Pancreas (tissue), 10 donors: ENCODE measurements around the gene CASKIN2. TPM values are rescaled to one million over a fixed set of nuclear protein-coding genes. Genes with fewer than 3 reads are reported as not detected.
A peak's percentile ranks its signal among the peaks of the same experiment; 100 is the strongest.

Experiments used
- ATAC-seq, 4 donors: fragments of 200-7000 bp; cut with Tn5 transposase; one replicate each; pipeline versions ENCODE4 v1.8.0 to v1.9.1; 2020; ENCODE audit warnings: mild to moderate bottlenecking in 4 of 4, moderate library complexity in 4 of 4
- DNase-seq, 6 donors: peaks; one replicate each; pipeline ENCODE4 v3.0.0-alpha.2; 2020
- FAIRE-seq: peaks from 2 replicates; lab custom pipeline; 2012; peaks lifted over from hg19 to GRCh38; lab: Jason Lieb, UNC
- H3K27ac ChIP-seq, 4 donors: fragments of 200-600 bp; sonication (generic); 1 replicate in 3 of 4; 2 replicates in 1 of 4; pipeline versions ENCODE4 v1.5.0 to v1.8.0; 2020
- H3K27me3 ChIP-seq, 4 donors: fragments of 200-600 bp; one replicate each; pipeline ENCODE4 v1.8.0; 2021
- H3K36me3 ChIP-seq, 3 donors: fragments of 200-600 bp; sonication (generic) in 1 of 3; one replicate each; pipeline versions ENCODE4 v1.5.0 to v1.8.0; 2020 to 2021
- H3K4me1 ChIP-seq, 3 donors: fragments of 200-600 bp; one replicate each; pipeline ENCODE4 v1.8.0; 2021
- H3K4me3 ChIP-seq, 4 donors: fragments of 200-600 bp; sonication (generic) in 2 of 4; one replicate each; pipeline versions ENCODE4 v1.5.0 to v1.8.0; 2020 to 2021
- H3K9me3 ChIP-seq, 4 donors: fragments of 200-600 bp; one replicate each; pipeline ENCODE4 v1.8.0; 2021
- WGBS, 2 donors: extraction: QIAGEN DNeasy Blood & Tissue Kit; methylation state at CpG; one replicate each; pipeline ENCODE4 v1.1.7; 2013; 5-methylcytosine and 5-hydroxymethylcytosine counted together
- intact Hi-C, 3 donors: fragments of 100-400 bp; cut with DNase I; formaldehyde crosslinking; loops; one replicate each; pipeline versions ENCODE4 v1.11.1 to v1.14.2; 2022
- polyA plus RNA-seq, 2 donors: library from polyadenylated mRNA; stranded (reverse); fragments of 200-250 nt; gene quantifications; one replicate each; pipeline ENCODE4 v1.2.3, GENCODE V29; 2013
- total RNA-seq, 6 donors: library from RNA; stranded (reverse); fragmentation: NEBNext Ultra II Directional in 4 of 6; extraction: Animal tissue kit (Norgen Biotek cat#: 25700) in 4 of 6; gene quantifications; one replicate each; pipeline versions ENCODE4 v1.2.1 to v1.2.4, GENCODE V29; 2021 to 2023
- TF ChIP-seq, protein P1 (sequence below), 4 donors: fragments of 200-600 bp; sonication (generic) in 3 of 4; IDR thresholded peaks; one replicate each; pipeline versions ENCODE4 v1.5.0 to v1.8.0; 2021; ENCODE audit warnings: antibody characterized with exemption in 4 of 4
- donor health status: healthy with polysubstance abuse.
- donor health status: DM: no; HTN: no; CAD: no; lungs with moderate emphysema.
- donor health status: DM: no; HTN: no; CAD: no.
- donor health status: control.
- donor health status: control.
- donor health status: Bipolar disorder and iron deficiency.
- donor health status: DM: yes; HTN: yes; CAD: no.
- donor health status: DM: no; HTN: no; CAD: no.
- donor health status: DM: no; HTN: no; CAD: no.
- donor health status: DM: yes; HTN: yes; CAD: no.

CASKIN2 gene
- total and polyA plus RNA-seq, 8 donors = 12.1 to 20.7 (median 13.2) TPM

DNA sequence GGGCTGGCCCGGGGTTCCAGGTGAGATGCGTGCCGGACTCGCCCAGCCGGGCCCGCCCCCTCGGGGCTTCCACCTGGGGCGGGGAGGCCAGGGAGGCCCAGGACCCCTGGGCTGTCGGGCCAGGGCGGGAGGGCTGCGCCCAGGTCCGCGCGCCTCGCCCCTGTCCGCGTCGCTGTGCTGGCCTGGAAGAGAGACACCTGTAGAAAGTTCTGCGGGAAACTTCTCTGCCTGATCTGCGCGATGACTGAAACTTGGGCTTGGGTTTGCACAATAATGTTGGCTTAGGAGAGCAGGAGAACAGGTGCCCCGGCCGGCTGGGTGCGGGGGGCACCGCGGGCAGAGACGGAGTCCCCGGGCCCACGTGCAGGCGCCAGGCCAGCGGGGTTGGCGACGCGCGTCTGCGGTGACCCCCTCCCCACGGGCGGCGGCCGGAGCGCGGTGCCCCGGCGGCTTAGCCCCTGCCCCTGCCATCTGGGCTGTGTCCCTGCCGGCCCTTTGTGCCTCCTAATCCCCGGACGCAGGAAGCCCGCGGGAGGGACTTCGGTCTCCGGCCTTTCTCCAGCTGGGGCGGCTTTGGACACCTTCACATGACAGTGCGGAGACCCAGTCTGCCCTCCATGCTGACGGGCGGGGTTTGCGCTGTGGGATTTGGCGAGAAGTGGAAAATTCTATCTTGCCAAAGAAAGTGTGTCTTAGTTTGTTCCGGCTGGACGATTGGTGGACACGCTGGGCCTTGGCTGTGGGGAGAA, 10.6 kb upstream of the CASKIN2 start:
- intact Hi-C loops = loop anchor here in 1 of 3 donors (5.0 kb wide), 1 partner anchor 61 kb away; the partner anchor contains the start of gene MYO15B
- peak; percentile 8 to 36 (median 13) for ATAC-seq
- no peak for FAIRE-seq
- TF ChIP-seq, protein P1, sequence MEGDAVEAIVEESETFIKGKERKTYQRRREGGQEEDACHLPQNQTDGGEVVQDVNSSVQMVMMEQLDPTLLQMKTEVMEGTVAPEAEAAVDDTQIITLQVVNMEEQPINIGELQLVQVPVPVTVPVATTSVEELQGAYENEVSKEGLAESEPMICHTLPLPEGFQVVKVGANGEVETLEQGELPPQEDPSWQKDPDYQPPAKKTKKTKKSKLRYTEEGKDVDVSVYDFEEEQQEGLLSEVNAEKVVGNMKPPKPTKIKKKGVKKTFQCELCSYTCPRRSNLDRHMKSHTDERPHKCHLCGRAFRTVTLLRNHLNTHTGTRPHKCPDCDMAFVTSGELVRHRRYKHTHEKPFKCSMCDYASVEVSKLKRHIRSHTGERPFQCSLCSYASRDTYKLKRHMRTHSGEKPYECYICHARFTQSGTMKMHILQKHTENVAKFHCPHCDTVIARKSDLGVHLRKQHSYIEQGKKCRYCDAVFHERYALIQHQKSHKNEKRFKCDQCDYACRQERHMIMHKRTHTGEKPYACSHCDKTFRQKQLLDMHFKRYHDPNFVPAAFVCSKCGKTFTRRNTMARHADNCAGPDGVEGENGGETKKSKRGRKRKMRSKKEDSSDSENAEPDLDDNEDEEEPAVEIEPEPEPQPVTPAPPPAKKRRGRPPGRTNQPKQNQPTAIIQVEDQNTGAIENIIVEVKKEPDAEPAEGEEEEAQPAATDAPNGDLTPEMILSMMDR (IDR thresholded peaks at IDR 0.05) = no peak
- Histone ChIP-seq H3K9me3 (no peaks in the 10 kb centered on the region), H3K27me3 (no peaks in the 10 kb centered on the region), H3K27ac (peak overlapping the region; percentile 84 to 89 (median 88)), H3K4me3 (peak overlapping the region; percentile 41 to 85 (median 66)), H3K4me1 (peaks cover 11 to 16% (median 11%) of the 10 kb centered on the region in 3 donors), H3K36me3 (peaks cover 0 to 9% (median 0%) of the 10 kb centered on the region in 3 donors)
- 1% methylated on average over 42 to 60 of the region's 60 CpGs for WGBS, 2 donors
- peak; percentile 58 to 88 (median 70) for DNase-seq

DNA sequence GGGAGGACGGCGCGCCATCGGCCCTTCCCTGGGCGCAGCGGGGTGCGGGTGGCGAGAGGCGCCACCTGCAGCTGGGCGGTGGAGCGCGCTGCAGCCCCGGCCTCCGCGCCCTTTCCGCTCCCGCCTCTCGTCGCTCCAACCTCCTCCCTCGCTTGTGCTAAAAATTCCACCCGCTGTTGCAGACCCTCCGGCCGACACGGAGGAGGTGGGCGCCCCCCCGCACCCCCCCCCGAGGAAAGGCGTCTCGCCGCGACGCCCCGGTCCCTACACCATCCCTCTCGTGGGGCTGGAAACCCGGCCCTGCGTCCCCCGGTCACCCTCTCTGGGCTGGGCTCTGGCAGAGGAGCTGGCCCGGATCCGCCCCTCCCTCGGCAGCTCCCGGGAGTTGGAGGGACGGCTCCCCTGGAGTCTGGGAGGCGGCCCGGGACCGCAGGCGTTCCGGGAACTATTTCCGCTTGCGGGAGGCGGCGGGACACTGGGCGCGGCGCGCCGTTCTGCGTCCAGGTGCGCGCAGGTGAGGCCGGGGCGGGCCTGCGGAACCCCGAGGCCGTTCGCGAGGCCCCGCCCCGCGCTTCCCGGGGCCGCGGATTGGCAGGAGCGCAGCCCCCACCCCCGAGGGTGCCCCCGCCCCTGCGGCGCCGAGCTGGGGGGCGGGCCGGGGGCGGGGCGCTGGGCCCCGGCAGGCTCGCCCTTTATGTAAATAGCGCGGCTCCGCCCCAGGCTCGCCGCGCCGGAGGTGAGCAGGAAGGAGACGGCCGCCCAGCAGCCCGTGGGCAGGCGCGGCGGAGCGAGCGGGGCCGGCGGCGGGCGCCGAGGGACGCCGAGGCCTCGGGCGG, 9.9 kb upstream of the CASKIN2 start, which contains the start of gene LLGL2:
Gene LLGL2 (plus strand): TSS at position 728 of the 836 bp plus-strand sequence. CDS start 17,730 bp downstream, outside the sequence.
- TF ChIP-seq, protein P1 (IDR thresholded peaks at IDR 0.05) = peak; percentile 11 to 24 (median 16)
- H3K27ac ChIP-seq = peak within 1 kb of the TSS; percentile 88 to 89 (median 88)
- FAIRE-seq = no peak
- peak; percentile 86 to 96 (median 94) for DNase-seq
- no peaks in the 10 kb centered on the region for H3K27me3 ChIP-seq
- H3K4me1 ChIP-seq = peaks cover 7 to 11% (median 8%) of the 10 kb centered on the region in 3 donors
- peak; percentile 85 to 93 (median 89) for ATAC-seq
- no peaks in the 10 kb centered on the region for H3K9me3 ChIP-seq
- H3K36me3 ChIP-seq = peaks cover 0 to 9% (median 0%) of the 10 kb centered on the region in 3 donors
- peak within 1 kb of the TSS; percentile 41 to 85 (median 66) for H3K4me3 ChIP-seq
- 0 to 1% methylated on average over 69 to 108 of the region's 108 CpGs for WGBS, 2 donors
- intact Hi-C loops = loop anchor here in 1 of 3 donors (5.0 kb wide), 1 partner anchor 62 kb away; the partner anchor contains the start of gene MYO15B

DNA sequence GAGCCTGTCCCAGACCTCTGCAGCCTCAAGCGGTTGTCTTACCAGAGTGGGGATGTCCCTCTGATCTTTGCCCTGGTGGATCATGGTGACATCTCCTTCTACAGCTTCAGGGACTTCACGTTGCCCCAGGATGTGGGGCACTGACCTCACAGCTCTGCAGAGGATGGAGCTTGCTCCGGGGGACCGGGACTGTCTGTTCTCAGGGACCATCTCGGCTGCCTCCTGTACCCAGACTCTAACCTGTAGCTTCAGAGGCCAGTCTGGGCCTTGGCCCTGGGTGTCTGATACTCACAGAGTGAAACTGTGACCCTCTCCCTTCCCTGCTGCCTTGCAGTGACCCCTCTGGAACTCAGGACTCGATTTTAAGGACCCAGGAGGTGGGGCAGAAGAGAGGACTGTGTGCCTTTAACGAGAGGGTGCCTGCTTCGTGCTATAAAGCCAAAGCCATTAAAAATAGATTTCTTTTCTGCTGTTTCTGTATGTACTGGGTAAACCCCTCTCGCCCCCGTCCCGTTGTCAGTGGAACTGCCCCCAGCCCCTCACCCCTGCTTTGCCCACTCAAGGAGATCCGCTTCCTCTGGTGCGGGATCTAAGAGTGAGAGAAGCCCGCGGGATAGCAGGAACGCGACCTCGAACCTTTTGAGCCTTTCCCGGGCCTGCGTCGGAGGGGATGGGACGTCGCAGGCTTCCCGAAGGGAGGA, 9.1 kb upstream of the CASKIN2 start:
- Histone ChIP-seq H3K4me1 (peaks cover 7 to 11% (median 8%) of the 10 kb centered on the region in 3 donors), H3K27ac (peak overlapping the region; percentile 88 to 89 (median 88)), H3K4me3 (peak overlapping the region; percentile 41 to 85 (median 56)), H3K36me3 (peaks cover 0 to 9% (median 0%) of the 10 kb centered on the region in 3 donors), H3K27me3 (no peaks in the 10 kb centered on the region), H3K9me3 (no peaks in the 10 kb centered on the region)
- no peak for FAIRE-seq
- DNase-seq = peak in 1 of 6 donors; percentile 59
- TF ChIP-seq, protein P1 (IDR thresholded peaks at IDR 0.05) = no peak
- 22 to 23% methylated on average over 24 of the region's 24 CpGs for WGBS, 2 donors
- no peak for ATAC-seq
- intact Hi-C loops = no loop called here

DNA sequence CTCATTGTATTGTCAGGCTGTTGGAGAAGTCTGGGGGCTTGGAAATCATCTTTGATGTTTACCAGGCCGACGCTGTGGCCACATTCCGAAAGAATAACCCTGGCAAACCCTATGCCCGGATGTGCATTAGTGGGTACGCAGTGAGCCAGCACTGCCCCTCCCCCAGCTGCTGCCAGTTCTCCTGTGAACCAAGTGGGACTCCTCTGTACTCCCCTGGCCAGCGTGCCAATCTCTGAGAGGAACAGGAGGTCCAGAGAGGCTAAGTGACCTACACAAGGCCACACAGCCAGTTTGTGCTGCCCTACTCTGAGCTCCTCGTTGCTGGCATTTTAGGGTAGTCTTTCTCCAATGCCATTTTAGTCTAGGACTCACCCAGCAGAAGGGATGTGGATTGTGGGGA, 8.3 kb upstream of the CASKIN2 start:
- Histone ChIP-seq H3K4me1 (peaks cover 7 to 11% (median 8%) of the 10 kb centered on the region in 3 donors), H3K9me3 (no peaks in the 10 kb centered on the region), H3K27me3 (no peaks in the 10 kb centered on the region), H3K36me3 (peaks cover 0 to 9% (median 0%) of the 10 kb centered on the region in 3 donors), H3K4me3 (no peak overlapping the region), H3K27ac (no peak overlapping the region)
- FAIRE-seq = no peak
- no peak for ATAC-seq
- TF ChIP-seq, protein P1 (IDR thresholded peaks at IDR 0.05) = no peak
- WGBS, 2 donors = 88 to 94% methylated on average over 7 of the region's 7 CpGs
- intact Hi-C loops = no loop called here
- peak in 1 of 6 donors; percentile 60 for DNase-seq
